Spleen (tissue), 11 donors: Measurements from ENCODE around the gene RIC8A. TPM values are rescaled to one million over a fixed set of nuclear protein-coding genes. Genes with fewer than 3 reads are reported as not detected.

Experiments used
- DNase-seq: peaks from one replicate; pipeline ENCODE4 v3.0.0-alpha.2; 2020
- H3K27ac ChIP-seq, 8 donors: fragments of 200-600 bp; sonication (generic) in 7 of 8; 1 replicate in 4 of 8; 2 replicates in 4 of 8; pipeline versions ENCODE4 v1.5.0 to v1.8.0; 2016 to 2021; ENCODE audit warnings: inconsistent platforms in 4 of 8, mild to moderate bottlenecking in 4 of 8, moderate library complexity in 1 of 8
- H3K27me3 ChIP-seq, 7 donors: fragments of 200-600 bp; sonication (generic) in 6 of 7; replicated peaks in 1 of 7; 1 replicate in 4 of 7; 2 replicates in 3 of 7; pipeline versions ENCODE4 v1.5.0 to v1.8.0; 2016 to 2021; ENCODE audit warnings: inconsistent platforms in 3 of 7, mild to moderate bottlenecking in 1 of 7
- H3K36me3 ChIP-seq, 6 donors: fragments of 200-600 bp; sonication (generic) in 5 of 6; 1 replicate in 4 of 6; 2 replicates in 2 of 6; pipeline versions ENCODE4 v1.5.0 to v1.8.0; 2016 to 2021; ENCODE audit warnings: inconsistent platforms in 2 of 6
- H3K4me1 ChIP-seq, 6 donors: fragments of 200-600 bp; sonication (generic) in 5 of 6; 1 replicate in 3 of 6; 2 replicates in 3 of 6; pipeline versions ENCODE4 v1.5.0 to v1.8.0; 2016 to 2021; ENCODE audit warnings: inconsistent platforms in 3 of 6
- H3K4me3 ChIP-seq, 8 donors: fragments of 200-600 bp; sonication (generic) in 7 of 8; 1 replicate in 4 of 8; 2 replicates in 4 of 8; pipeline versions ENCODE4 v1.5.0 to v1.8.0; 2016 to 2021; ENCODE audit warnings: inconsistent platforms in 4 of 8, mild to moderate bottlenecking in 4 of 8, moderate library complexity in 2 of 8
- H3K9me3 ChIP-seq, 8 donors: fragments of 200-600 bp; sonication (generic) in 7 of 8; 1 replicate in 4 of 8; 2 replicates in 4 of 8; pipeline versions ENCODE4 v1.5.0 to v1.8.0; 2016 to 2021; ENCODE audit warnings: inconsistent platforms in 4 of 8
- POLR2A ChIP-seq, 3 donors: fragments of 450-650 bp; IDR thresholded peaks; one replicate each; pipeline ENCODE4 v1.5.1; 2017; ENCODE audit warnings: antibody characterized with exemption in 3 of 3, mild to moderate bottlenecking in 1 of 3
- POLR2AphosphoS5 ChIP-seq, 3 donors: sonication (generic); formaldehyde crosslinking; IDR thresholded peaks; one replicate each; pipeline ENCODE4 v1.5.1; 2017; ENCODE audit warnings: antibody characterized with exemption in 3 of 3
- WGBS, 5 donors: extraction: QIAGEN DNeasy Blood & Tissue Kit in 3 of 5; methylation state at CpG; one replicate each; pipeline versions ENCODE4 v1.1.5 to v1.1.7; 2013 to 2018; 5-methylcytosine and 5-hydroxymethylcytosine counted together
- intact Hi-C: fragments of 100-400 bp; cut with DNase I; formaldehyde crosslinking; loops from one replicate; pipeline ENCODE4 v1.15.0; 2023; ENCODE audit warnings: low total_unique reads
- polyA plus RNA-seq, 3 donors: library from polyadenylated mRNA; stranded (reverse); fragments of 200-250 nt; gene quantifications; one replicate each; pipeline ENCODE4 v1.2.1, GENCODE V29; 2013
- total RNA-seq, 7 donors: library from RNA; depleted of rRNA in 3 of 7; stranded (reverse); fragments of >200 nt in 3 of 7; fragmentation: NEBNext Ultra II Directional in 4 of 7; extraction: Animal tissue kit (Norgen Biotek cat#: 25700) in 4 of 7; gene quantifications; one replicate each; pipeline versions ENCODE4 v1.1.0 to v1.2.1, GENCODE V29; 2016 to 2021
- TF ChIP-seq, protein P1 (sequence below), 11 experiments: fragments of 200-600 bp in 7 of 11; fragments of 450-650 bp in 4 of 11; sonication (generic) in 4 of 11; IDR thresholded peaks in 8 of 11; conservative IDR thresholded peaks in 3 of 11; 1 replicate in 7 of 11; 2 replicates in 4 of 11; pipeline versions ENCODE4 v1.4.0 to v1.8.0; 2016 to 2021; ENCODE audit warnings: antibody characterized with exemption in 11 of 11, inconsistent platforms in 4 of 11, mild to moderate bottlenecking in 1 of 11
- donor health status: healthy with polysubstance abuse.
- donor health status: DM: no; HTN: no; CAD: no; lungs with moderate emphysema.
- donor health status: DM: no; HTN: no; CAD: no.
- donor health status: Bipolar disorder and iron deficiency.
- donor health status: healthy.
- donor health status: DM: no; HTN: no; CAD: no.
- donor health status: DM: yes; HTN: yes; CAD: no.

RIC8A gene
- total and polyA plus RNA-seq, 10 donors: 38.6 to 141 (median 79.6) TPM

DNA sequence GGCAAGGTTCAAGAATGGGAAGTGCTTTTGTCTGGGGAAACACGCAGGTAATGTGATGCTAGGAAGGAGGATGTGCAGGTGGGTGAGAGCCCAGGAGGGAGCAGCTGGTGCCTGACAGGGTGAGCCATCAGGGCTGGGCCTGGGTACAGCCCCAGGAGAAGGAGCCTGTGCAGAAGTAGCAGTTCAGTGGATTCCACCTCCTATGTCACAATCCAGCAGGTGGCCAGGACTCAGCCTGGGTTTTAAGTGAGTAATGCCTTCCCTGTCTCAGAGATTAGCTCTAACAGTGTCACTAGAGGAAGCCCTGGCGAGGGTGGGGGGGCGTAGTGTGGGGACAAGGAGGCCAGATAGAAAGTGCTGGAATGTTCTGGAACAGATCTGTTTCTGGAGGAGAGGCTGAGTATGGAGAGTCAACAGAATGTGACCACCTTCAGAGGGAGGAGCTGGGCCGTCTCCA, 8.1 kb downstream of the RIC8A start:
- Histone ChIP-seq H3K4me1 (peaks cover under 1 to 13% (median 8%) of the 10 kb centered on the region in 6 donors), H3K27me3 (no peaks in the 10 kb centered on the region), H3K27ac (no peak overlapping the region), H3K4me3 (no peak overlapping the region), H3K9me3 (no peaks in the 10 kb centered on the region), H3K36me3 (peaks cover 0 to 74% (median 61%) of the 10 kb centered on the region in 6 donors)
- TF ChIP-seq POLR2A (IDR thresholded peaks at IDR 0.05) (no peak), POLR2AphosphoS5 (IDR thresholded peaks at IDR 0.05) (peak in 1 of 3 donors; percentile 41)
- TF ChIP-seq, protein P1, sequence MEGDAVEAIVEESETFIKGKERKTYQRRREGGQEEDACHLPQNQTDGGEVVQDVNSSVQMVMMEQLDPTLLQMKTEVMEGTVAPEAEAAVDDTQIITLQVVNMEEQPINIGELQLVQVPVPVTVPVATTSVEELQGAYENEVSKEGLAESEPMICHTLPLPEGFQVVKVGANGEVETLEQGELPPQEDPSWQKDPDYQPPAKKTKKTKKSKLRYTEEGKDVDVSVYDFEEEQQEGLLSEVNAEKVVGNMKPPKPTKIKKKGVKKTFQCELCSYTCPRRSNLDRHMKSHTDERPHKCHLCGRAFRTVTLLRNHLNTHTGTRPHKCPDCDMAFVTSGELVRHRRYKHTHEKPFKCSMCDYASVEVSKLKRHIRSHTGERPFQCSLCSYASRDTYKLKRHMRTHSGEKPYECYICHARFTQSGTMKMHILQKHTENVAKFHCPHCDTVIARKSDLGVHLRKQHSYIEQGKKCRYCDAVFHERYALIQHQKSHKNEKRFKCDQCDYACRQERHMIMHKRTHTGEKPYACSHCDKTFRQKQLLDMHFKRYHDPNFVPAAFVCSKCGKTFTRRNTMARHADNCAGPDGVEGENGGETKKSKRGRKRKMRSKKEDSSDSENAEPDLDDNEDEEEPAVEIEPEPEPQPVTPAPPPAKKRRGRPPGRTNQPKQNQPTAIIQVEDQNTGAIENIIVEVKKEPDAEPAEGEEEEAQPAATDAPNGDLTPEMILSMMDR (IDR thresholded peaks at IDR 0.05 in 8 of 11, conservative IDR thresholded peaks at IDR 0.05 in 3 of 11): no peak
- DNase-seq: no peak
- 76 to 85% (median 80%) methylated on average over 4 of the region's 4 CpGs for WGBS, 5 donors
- intact Hi-C loops: no loop called here

DNA sequence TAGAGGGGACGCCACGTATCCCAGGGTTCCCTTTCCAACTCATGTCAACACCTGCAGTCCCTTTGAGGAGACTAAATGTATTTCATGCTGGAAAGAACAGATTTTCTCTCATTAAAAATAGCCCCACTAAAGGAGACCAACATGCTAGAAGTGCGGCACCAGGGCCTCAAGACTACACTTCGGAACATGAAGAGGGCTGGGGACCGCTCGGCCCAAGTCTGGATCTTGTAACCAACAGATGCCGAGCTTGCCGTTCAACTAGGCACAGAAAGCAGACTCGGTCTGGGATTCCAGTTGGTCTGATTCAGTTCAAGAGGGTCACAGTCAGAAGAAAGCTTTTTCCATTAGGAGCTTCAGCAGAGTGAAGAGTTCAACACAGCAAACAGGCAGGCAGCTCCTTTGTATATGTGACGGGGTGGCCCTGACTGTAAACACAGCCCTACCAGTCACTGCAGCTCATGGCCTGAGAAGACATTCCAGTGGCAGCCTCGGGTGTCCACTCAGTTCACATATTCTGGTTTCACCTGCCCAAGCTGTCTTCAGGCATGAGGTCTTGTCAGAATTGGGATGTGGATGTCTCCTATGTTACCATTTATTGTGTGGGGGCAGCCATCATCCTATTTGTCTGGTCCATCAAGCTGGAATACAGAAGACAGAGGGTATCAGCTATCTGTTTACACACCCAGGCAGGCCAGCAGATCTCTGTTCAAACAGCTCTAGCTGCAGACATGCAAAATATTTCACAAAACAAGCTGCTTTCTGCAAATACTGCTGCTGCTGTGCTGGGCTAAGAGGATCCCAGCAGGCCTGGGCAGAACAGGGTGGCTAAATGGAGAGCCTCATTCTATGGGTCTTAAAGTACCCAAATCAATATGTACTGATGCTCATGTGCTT, 8.8 kb downstream of the RIC8A start:
- no peaks in the 10 kb centered on the region for H3K9me3 ChIP-seq
- peaks cover 0 to 6% (median 2%) of the 10 kb centered on the region in 6 donors for H3K4me1 ChIP-seq
- intact Hi-C loops: no loop called here
- H3K27ac ChIP-seq: no peak overlapping the region
- no peak for TF ChIP-seq POLR2A (IDR thresholded peaks at IDR 0.05)
- TF ChIP-seq POLR2AphosphoS5 (IDR thresholded peaks at IDR 0.05): no peak
- TF ChIP-seq, protein P1 (IDR thresholded peaks at IDR 0.05 in 8 of 11, conservative IDR thresholded peaks at IDR 0.05 in 3 of 11): no peak
- H3K4me3 ChIP-seq: no peak overlapping the region
- 91 to 95% (median 93%) methylated on average over 11 of the region's 11 CpGs for WGBS, 5 donors
- DNase-seq: no peak
- H3K36me3 ChIP-seq: peaks cover 0 to 68% (median 54%) of the 10 kb centered on the region in 6 donors
- no peaks in the 10 kb centered on the region for H3K27me3 ChIP-seq

DNA sequence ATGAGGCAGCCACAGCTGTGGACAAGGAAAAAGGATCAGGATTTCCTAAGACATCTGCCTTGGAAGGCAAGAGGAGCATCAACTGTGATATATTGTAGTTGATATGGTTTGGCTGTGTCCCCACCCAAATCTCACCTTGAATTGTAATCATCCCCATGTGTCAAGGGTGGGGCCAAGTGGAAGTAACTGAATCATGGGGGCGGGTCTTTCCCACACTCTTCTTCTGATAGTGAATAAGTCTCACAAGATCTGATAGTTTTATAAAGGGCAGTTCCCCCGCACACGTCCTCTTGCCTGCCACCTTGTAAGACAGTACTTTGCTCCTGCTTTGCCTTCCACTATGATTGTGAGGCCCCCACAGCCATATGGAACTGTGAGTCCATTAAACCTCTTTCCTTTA, 10.2 kb downstream of the RIC8A start:
- intact Hi-C loops: no loop called here
- Histone ChIP-seq H3K4me1 (no peaks in the 10 kb centered on the region), H3K9me3 (no peaks in the 10 kb centered on the region), H3K36me3 (peaks cover 0 to 66% (median 42%) of the 10 kb centered on the region in 6 donors), H3K4me3 (no peak overlapping the region), H3K27me3 (no peaks in the 10 kb centered on the region), H3K27ac (no peak overlapping the region)
- DNase-seq: no peak
- 89 to 96% (median 94%) methylated on average over 3 of the region's 3 CpGs for WGBS, 5 donors
- TF ChIP-seq POLR2AphosphoS5 (IDR thresholded peaks at IDR 0.05): no peak
- no peak for TF ChIP-seq POLR2A (IDR thresholded peaks at IDR 0.05)
- TF ChIP-seq, protein P1 (IDR thresholded peaks at IDR 0.05 in 8 of 11, conservative IDR thresholded peaks at IDR 0.05 in 3 of 11): no peak
